Measurements from ENCODE around the gene BMPR1B. TPM values are rescaled to one million over a fixed set of nuclear protein-coding genes. Genes with fewer than 3 reads are reported as not detected.

The BMPR1B gene
- total and polyA plus RNA-seq, 9 of the 15 experiments (the other 6 are each of a cell fraction or from before 2014, with no cell fraction given) = 0.01 TPM; not detected in 8

DNA sequence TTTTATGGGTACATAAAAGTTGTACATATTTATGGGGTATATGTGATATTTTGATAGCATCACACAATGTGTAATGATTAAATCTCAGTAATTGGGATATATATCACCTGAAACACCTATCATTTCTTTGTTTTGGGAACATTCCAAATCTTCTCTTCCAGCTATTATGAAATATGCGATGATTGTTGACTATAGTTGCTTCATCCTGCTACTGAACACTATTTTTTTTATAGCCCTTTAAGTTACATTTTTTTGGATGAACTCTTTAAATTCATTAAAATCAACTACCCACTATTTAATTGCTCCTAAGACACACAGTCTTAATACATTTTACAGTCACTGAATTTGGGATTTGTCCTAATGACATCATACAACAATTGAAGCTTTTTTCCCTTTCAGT is 212.9 kb downstream of the BMPR1B start (continued):
- TF ChIP-seq MGA (IDR thresholded peaks at IDR 0.05) (no peak), SETDB1 (IDR thresholded peaks at IDR 0.05; ENCODE audit: low read length) (no peak), ZNF143 (CRISPR knock-in tag; IDR thresholded peaks at IDR 0.05) (no peak), ZNF431 (CRISPR knock-in tag; IDR thresholded peaks at IDR 0.05) (no peak), PHF8 (IDR thresholded peaks at IDR 0.05; ENCODE audit: borderline replicate concordance, low read length) (no peak), ZNF384 (IDR thresholded peaks at IDR 0.05; ENCODE audit: low read depth, low read length) (no peak), ZNF584 (CRISPR knock-in tag; IDR thresholded peaks at IDR 0.05; ENCODE audit: low read depth) (no peak), HLTF (IDR thresholded peaks at IDR 0.05) (no peak), CSDE1 (IDR thresholded peaks at IDR 0.05) (no peak), NR4A1 (CRISPR knock-in tag; IDR thresholded peaks at IDR 0.05) (no peak), NR4A1 (tag; IDR thresholded peaks at IDR 0.05) (no peak), THRAP3 (IDR thresholded peaks at IDR 0.05; ENCODE audit: borderline replicate concordance) (no peak), TGIF2 (CRISPR knock-in tag; IDR thresholded peaks at IDR 0.05) (no peak), HOXB6 (CRISPR knock-in tag; IDR thresholded peaks at IDR 0.05; ENCODE audit: borderline replicate concordance) (no peak)
- TF ChIP-seq, protein P1, sequence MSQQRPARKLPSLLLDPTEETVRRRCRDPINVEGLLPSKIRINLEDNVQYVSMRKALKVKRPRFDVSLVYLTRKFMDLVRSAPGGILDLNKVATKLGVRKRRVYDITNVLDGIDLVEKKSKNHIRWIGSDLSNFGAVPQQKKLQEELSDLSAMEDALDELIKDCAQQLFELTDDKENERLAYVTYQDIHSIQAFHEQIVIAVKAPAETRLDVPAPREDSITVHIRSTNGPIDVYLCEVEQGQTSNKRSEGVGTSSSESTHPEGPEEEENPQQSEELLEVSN (IDR thresholded peaks at IDR 0.05; ENCODE audit: borderline replicate concordance in 1 of 2, extremely low read depth in 1 of 2, insufficient read depth in 1 of 2, insufficient read length in 1 of 2, low read depth in 1 of 2, low read length in 1 of 2, poor library complexity in 1 of 2, severe bottlenecking in 1 of 2) = no peak
